ENCODE results near the gene ELAC1.

The ELAC1 gene

GRCh38 chr18:51021226-51021965, 53.6 kb downstream of the ELAC1 start:
- no peak for DNase-seq

- no peak for DNase-seq
These were observed 57.7 kb downstream of the ELAC1 start for GRCh38 chr18:51025512-51025911.

- DNase-seq: peak; percentile 24
These were observed 60.5 kb downstream of the ELAC1 start for GRCh38 chr18:51028201-51028805.

- DNase-seq: no peak
These were observed 61.5 kb downstream of the ELAC1 start for GRCh38 chr18:51029378-51029693.

GRCh38 chr18:51029694-51030536, 62.1 kb downstream of the ELAC1 start, which contains the start of gene SMAD4:
TSS of gene SMAD4 (plus strand) at chr18:51030213. CDS start at chr18:51047047, 16,834 bp downstream.
- peak; percentile 98 for DNase-seq

GRCh38 chr18:51030537-51031258, 62.9 kb downstream of the ELAC1 start:
- peak; percentile 74 for DNase-seq

- DNase-seq: no peak
These were observed 64.4 kb downstream of the ELAC1 start for GRCh38 chr18:51032193-51032592.

GRCh38 chr18:51037230-51037629, 69.4 kb downstream of the ELAC1 start:
- DNase-seq: no peak
